Neuron (in vitro differentiated cells): ENCODE results near the gene ANKRD50.

Experiments used
- H2AFZ ChIP-seq: one replicate; pipeline ENCODE4 v1.6.1; 2013; ENCODE audit warnings: low read depth, mild to moderate bottlenecking, inconsistent platforms, low read length, moderate library complexity
- H3K27me3 ChIP-seq: one replicate; pipeline ENCODE4 v1.6.1; 2013; ENCODE audit warnings: low read length; ENCODE audit not compliant: insufficient read depth
- H3K36me3 ChIP-seq: one replicate; pipeline ENCODE4 v1.6.1; 2013; ENCODE audit warnings: low read length; ENCODE audit not compliant: insufficient read depth
- H3K4me1 ChIP-seq: one replicate; pipeline ENCODE4 v1.6.1; 2013; ENCODE audit warnings: low read length; ENCODE audit not compliant: insufficient read depth
- H3K4me3 ChIP-seq: 2 replicates; pipeline ENCODE4 v1.5.1; 2013; ENCODE audit warnings: mild to moderate bottlenecking, low read length, moderate library complexity
- H3K9me3 ChIP-seq: one replicate; pipeline ENCODE4 v1.6.1; 2013; ENCODE audit warnings: low read length

ANKRD50 gene

GRCh38 chr4:124641715-124642381 lies 70.7 kb downstream of the ANKRD50 start:
- Histone ChIP-seq H3K27me3 (no peaks in the 10 kb centered on the region), H2AFZ (no peak overlapping the region), H3K4me1 (peaks cover 15% of the 10 kb centered on the region), H3K4me3 (no peak overlapping the region), H3K36me3 (no peaks in the 10 kb centered on the region), H3K9me3 (no peaks in the 10 kb centered on the region)

DNA sequence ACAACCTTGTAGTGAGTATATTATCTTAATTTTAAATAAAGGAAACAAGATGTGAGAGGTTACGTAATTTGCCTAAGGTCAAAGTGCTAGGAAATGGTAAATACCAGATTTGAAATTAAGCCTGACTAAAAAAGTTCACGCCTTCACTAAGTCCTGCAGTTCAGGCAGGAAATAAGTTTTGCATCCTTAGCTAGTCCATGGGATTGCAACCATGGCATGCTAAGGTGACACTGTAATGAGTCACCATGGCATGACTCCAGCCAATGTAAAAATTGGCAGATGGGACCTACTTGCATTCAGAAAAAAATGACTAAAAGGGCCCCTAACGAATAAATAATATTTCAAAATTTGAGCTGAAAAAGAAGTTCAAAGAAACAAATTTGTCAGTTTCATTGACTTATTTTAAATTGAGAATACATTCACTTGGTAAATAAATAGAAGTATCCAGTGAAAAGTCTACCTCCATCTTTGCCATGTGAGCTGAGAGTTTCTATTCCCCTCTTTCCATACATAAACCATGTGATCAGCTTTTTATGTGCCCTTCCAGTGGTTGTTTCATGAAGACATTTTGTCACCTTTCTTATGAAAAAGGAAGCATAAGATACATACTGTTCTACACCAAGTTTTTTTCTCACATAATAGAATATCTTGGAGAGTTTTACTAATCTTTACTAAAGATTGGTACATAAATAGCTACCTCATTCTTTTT lies 72.4 kb downstream of the ANKRD50 start:
- Histone ChIP-seq H2AFZ (no peak overlapping the region), H3K36me3 (no peaks in the 10 kb centered on the region), H3K4me3 (no peak overlapping the region), H3K4me1 (peaks cover 15% of the 10 kb centered on the region), H3K9me3 (no peaks in the 10 kb centered on the region), H3K27me3 (no peaks in the 10 kb centered on the region)

DNA sequence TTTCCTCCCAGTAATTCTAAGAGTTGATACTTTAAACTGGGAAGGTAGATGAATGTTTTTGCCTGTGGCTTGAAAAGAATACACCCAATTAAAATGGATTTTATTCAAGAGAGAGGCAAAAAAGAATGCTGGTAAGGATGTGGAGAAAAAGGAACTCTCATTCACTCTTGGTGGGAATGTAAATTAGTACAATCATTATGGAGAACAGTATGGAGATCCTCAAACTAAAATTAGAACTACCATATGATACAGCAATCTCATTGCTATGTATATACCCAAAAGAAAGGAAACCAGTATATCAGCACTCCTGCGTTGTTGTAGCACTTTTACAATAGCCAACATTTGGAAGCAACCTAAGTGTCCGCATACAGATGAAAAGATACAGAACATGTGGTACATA lies 75.2 kb downstream of the ANKRD50 start:
- Histone ChIP-seq H3K4me3 (no peak overlapping the region), H3K36me3 (no peaks in the 10 kb centered on the region), H3K9me3 (no peaks in the 10 kb centered on the region), H3K4me1 (peaks cover 7% of the 10 kb centered on the region), H2AFZ (no peak overlapping the region), H3K27me3 (no peaks in the 10 kb centered on the region)

GRCh38 chr4:124636788-124637187 lies 75.7 kb downstream of the ANKRD50 start:
- Histone ChIP-seq H3K27me3 (no peaks in the 10 kb centered on the region), H3K36me3 (no peaks in the 10 kb centered on the region), H3K4me1 (peaks cover 7% of the 10 kb centered on the region), H3K9me3 (no peaks in the 10 kb centered on the region), H2AFZ (peak overlapping the region; percentile 27), H3K4me3 (no peak overlapping the region)

DNA sequence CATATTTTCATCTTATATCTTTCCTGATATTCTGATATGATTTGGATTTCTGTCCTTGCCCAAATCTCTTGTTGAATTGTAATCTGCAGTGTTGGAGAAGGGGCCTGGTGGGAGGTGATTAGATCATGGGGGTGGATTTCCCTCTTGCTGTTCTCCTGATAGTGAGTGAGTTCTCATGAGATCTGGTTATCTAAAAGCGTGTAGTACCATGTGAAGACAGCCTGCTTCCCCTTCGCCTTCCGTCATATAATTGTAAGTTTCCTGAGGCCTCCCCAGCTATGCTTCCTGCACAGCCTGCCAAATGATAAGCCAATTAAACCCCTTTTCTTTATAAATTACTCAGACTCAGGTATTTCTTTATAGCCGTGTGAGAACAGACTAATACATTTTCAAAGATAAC lies 77.2 kb downstream of the ANKRD50 start:
- no peak overlapping the region for H2AFZ ChIP-seq
- H3K9me3 ChIP-seq, result no peaks in the 10 kb centered on the region
- no peak overlapping the region for H3K4me3 ChIP-seq
- no peaks in the 10 kb centered on the region for H3K27me3 ChIP-seq
- no peaks in the 10 kb centered on the region for H3K36me3 ChIP-seq
- peaks cover 7% of the 10 kb centered on the region for H3K4me1 ChIP-seq

DNA sequence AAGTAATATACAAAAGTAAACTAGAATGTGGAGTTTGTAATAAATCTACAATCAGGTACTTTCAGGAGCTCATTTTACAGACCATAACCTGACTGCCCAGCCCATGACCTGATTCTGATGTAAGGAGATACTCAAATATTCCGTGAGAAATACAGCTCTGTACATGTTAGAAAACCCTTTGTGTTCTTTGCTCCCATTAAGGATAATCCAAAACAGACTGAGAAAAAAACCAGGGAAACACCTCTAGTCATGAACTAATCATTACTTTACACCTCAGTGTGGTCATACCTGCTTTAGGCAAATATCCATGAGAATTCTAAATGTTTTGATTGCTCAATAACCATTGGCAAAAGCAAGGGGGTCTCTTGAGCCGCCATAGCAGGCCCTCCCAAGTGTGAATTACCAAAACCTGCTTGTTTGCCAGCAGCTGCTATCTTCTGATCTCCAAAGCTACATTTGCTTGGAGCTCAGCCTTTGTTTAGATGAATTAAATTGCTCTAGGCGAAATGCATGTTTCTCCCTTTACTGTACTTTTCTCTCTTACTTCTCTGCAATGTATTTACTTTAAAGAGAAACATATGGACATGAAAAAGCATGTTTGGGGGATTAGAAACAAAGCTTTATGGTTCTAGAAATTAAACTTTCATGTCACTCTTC lies 79.1 kb downstream of the ANKRD50 start:
- Histone ChIP-seq H3K4me3 (no peak overlapping the region), H3K36me3 (no peaks in the 10 kb centered on the region), H2AFZ (no peak overlapping the region), H3K27me3 (no peaks in the 10 kb centered on the region), H3K4me1 (peaks cover 7% of the 10 kb centered on the region), H3K9me3 (no peaks in the 10 kb centered on the region)

GRCh38 chr4:124632439-124632838 lies 80.1 kb downstream of the ANKRD50 start:
- Histone ChIP-seq H3K9me3 (no peaks in the 10 kb centered on the region), H3K27me3 (no peaks in the 10 kb centered on the region), H3K4me3 (no peak overlapping the region), H3K36me3 (no peaks in the 10 kb centered on the region), H2AFZ (no peak overlapping the region), H3K4me1 (peaks cover 7% of the 10 kb centered on the region)

- H2AFZ ChIP-seq, result no peak overlapping the region
These were observed 80.8 kb downstream of the ANKRD50 start for GRCh38 chr4:124631760-124632159.

GRCh38 chr4:124629681-124630080 lies 82.9 kb downstream of the ANKRD50 start:
- Histone ChIP-seq H3K9me3 (no peaks in the 10 kb centered on the region), H2AFZ (no peak overlapping the region), H3K27me3 (no peaks in the 10 kb centered on the region), H3K4me3 (no peak overlapping the region), H3K36me3 (no peaks in the 10 kb centered on the region), H3K4me1 (no peaks in the 10 kb centered on the region)

More at GRCh38 chr4:124631760-124632159, 80.8 kb downstream of the ANKRD50 start:
- peaks cover 6% of the 10 kb centered on the region for H3K4me1 ChIP-seq
- no peaks in the 10 kb centered on the region for H3K27me3 ChIP-seq
- H3K4me3 ChIP-seq, result no peak overlapping the region
- no peaks in the 10 kb centered on the region for H3K36me3 ChIP-seq
- no peaks in the 10 kb centered on the region for H3K9me3 ChIP-seq
